ENCODE data around the gene ASPA. TPM values are rescaled to one million over a fixed set of nuclear protein-coding genes. Genes with fewer than 3 reads are reported as not detected.
A peak's percentile ranks its signal among the peaks of the same experiment; 100 is the strongest.

Gene ASPA
- total and polyA plus RNA-seq, 7 donors: 0.68 to 4.8 (median 2.9) TPM

GRCh38 chr17:3551189-3551588, 75.4 kb downstream of the ASPA start:
- WGBS, 3 donors: 84 to 90% (median 85%) methylated on average over 6 of the region's 6 CpGs

GRCh38 chr17:3552916-3553315, 77.1 kb downstream of the ASPA start:
- intact Hi-C loops (cut with DNase I): no loop called here
- no peak for TF ChIP-seq CTCF (IDR thresholded peaks at IDR 0.05)
- no peak for ATAC-seq
- Histone ChIP-seq H3K27ac (no peak overlapping the region), H3K9me3 (no peaks in the 10 kb centered on the region), H3K4me3 (no peak overlapping the region), H3K4me1 (no peaks in the 10 kb centered on the region), H3K27me3 (ENCODE audit: insufficient read depth in 3 of 3, low read length in 2 of 3) (no peaks in the 10 kb centered on the region), H3K36me3 (ENCODE audit: insufficient read depth in 1 of 2, low read depth in 1 of 2) (no peaks in the 10 kb centered on the region)
- DNase-seq: no peak
- WGBS, 3 donors: 82 to 92% (median 87%) methylated on average over 7 of the region's 7 CpGs

More at GRCh38 chr17:3551189-3551588, 75.4 kb downstream of the ASPA start:
- Histone ChIP-seq H3K9me3 (no peaks in the 10 kb centered on the region), H3K27ac (no peak overlapping the region), H3K36me3 (ENCODE audit: insufficient read depth in 1 of 2, low read depth in 1 of 2) (no peaks in the 10 kb centered on the region), H3K27me3 (ENCODE audit: insufficient read depth in 3 of 3, low read length in 2 of 3) (no peaks in the 10 kb centered on the region), H3K4me3 (no peak overlapping the region), H3K4me1 (no peaks in the 10 kb centered on the region)
- intact Hi-C loops (cut with DNase I): no loop called here
- ATAC-seq (peak in 2 of 4 donors; percentile 24 to 33), DNase-seq (no peak)
- TF ChIP-seq CTCF (IDR thresholded peaks at IDR 0.05): no peak

Other genes starting within 250 kb of the ASPA start
- gene OR3A1, start 177.6 kb upstream of the ASPA start, total RNA-seq: not detected
- not detected for gene OR3A1, start 177.6 kb upstream of the ASPA start, polyA plus RNA-seq
- under 1 TPM in 2 of 4 donors, not detected in 2; 0.36 to 0.40 TPM for gene OR3A2, start 89.7 kb upstream of the ASPA start, total RNA-seq
- under 1 TPM in 1 of 3 donors, not detected in 2; 0.04 TPM for gene OR3A2, start 89.7 kb upstream of the ASPA start, polyA plus RNA-seq
- gene OR1E1, start 77.6 kb upstream of the ASPA start, total RNA-seq: under 1 TPM in 1 of 4 donors, not detected in 3; 0.34 TPM
- gene OR1E1, start 77.6 kb upstream of the ASPA start, polyA plus RNA-seq: under 1 TPM in 1 of 3 donors, not detected in 2; 0.04 TPM
- gene OR3A3, start 64.6 kb upstream of the ASPA start, total RNA-seq: not detected
- gene OR3A3, start 64.6 kb upstream of the ASPA start, polyA plus RNA-seq: not detected
- gene OR1E2, start 42.2 kb upstream of the ASPA start, total RNA-seq: not detected
- gene OR1E2, start 42.2 kb upstream of the ASPA start, polyA plus RNA-seq: not detected
- under 1 TPM in 2 of 4 donors, not detected in 2; 0.50 to 0.54 TPM for gene SPATA22, start 4.2 kb upstream of the ASPA start, total RNA-seq
- under 1 TPM in 2 of 3 donors, not detected in 1; 0.05 to 0.12 TPM for gene SPATA22, start 4.2 kb upstream of the ASPA start, polyA plus RNA-seq
- gene TRPV3, start 81.8 kb downstream of the ASPA start, total RNA-seq: 10 to 100 TPM in 1 of 4 donors, 1 to 10 TPM in 1, under 1 TPM in 2; 0.71 to 10.1 (median 1.1) TPM
- gene TRPV3, start 81.8 kb downstream of the ASPA start, polyA plus RNA-seq: under 1 TPM; 0.32 to 0.38 (median 0.36) TPM
- 1 to 10 TPM; 1.4 to 3.6 (median 2.7) TPM for gene TRPV1, start 133.4 kb downstream of the ASPA start, total RNA-seq
- gene TRPV1, start 133.4 kb downstream of the ASPA start, polyA plus RNA-seq: 1 to 10 TPM; 1.8 to 4.8 (median 3.1) TPM
- 1 to 10 TPM; 1.7 to 3.8 (median 2.3) TPM for gene SHPK, start 160.3 kb downstream of the ASPA start, total RNA-seq
- gene SHPK, start 160.3 kb downstream of the ASPA start, polyA plus RNA-seq: 1 to 10 TPM; 2.0 to 2.5 (median 2.2) TPM
- 10 to 100 TPM; 10.1 to 14.9 (median 11.0) TPM for gene CTNS, start 160.8 kb downstream of the ASPA start, total RNA-seq
- gene CTNS, start 160.8 kb downstream of the ASPA start, polyA plus RNA-seq: 10 to 100 TPM in 1 of 3 donors, 1 to 10 TPM in 2; 7.3 to 32.7 (median 9.2) TPM
- 10 to 100 TPM; 20.4 to 23.9 (median 22.8) TPM for gene TAX1BP3, start 192.6 kb downstream of the ASPA start, total RNA-seq
- gene TAX1BP3, start 192.6 kb downstream of the ASPA start, polyA plus RNA-seq: 10 to 100 TPM; 30.3 to 75.7 (median 40.1) TPM
- 100 to 1,000 TPM in 1 of 4 donors, 10 to 100 TPM in 3; 91.6 to 135 (median 97.0) TPM for gene EMC6, start 192.8 kb downstream of the ASPA start, total RNA-seq
- 100 to 1,000 TPM; 247 to 270 (median 264) TPM for gene EMC6, start 192.8 kb downstream of the ASPA start, polyA plus RNA-seq
- 10 to 100 TPM; 29.7 to 76.7 (median 35.7) TPM for gene P2RX5, start 220.2 kb downstream of the ASPA start, total RNA-seq
- gene P2RX5, start 220.2 kb downstream of the ASPA start, polyA plus RNA-seq: 100 to 1,000 TPM in 1 of 3 donors, 10 to 100 TPM in 2; 15.5 to 138 (median 30.5) TPM
- gene HASPIN, start 247.9 kb downstream of the ASPA start, total RNA-seq: 1 to 10 TPM in 2 of 4 donors, under 1 TPM in 2; 0.69 to 2.1 (median 0.92) TPM
- gene HASPIN, start 247.9 kb downstream of the ASPA start, polyA plus RNA-seq: 1 to 10 TPM in 2 of 3 donors, under 1 TPM in 1; 0.15 to 2.7 (median 1.2) TPM